GM18519 (cell line): ENCODE measurements around the gene PDXP.
"Not testable (repeated sequence)": the region's sequence is repeated elsewhere in the genome, so short reads cannot be mapped to it uniquely, and the experiment has no call there.

ENCODE experiments used
- ATAC-seq: cut with Tn5 transposase; IDR thresholded peaks from one replicate; pipeline ENCODE4 v1.9.1; 2021; ENCODE audit warnings: mild to moderate bottlenecking, moderate library complexity; ENCODE audit not compliant: unreplicated experiment, low FRiP score

The PDXP gene, protein sequence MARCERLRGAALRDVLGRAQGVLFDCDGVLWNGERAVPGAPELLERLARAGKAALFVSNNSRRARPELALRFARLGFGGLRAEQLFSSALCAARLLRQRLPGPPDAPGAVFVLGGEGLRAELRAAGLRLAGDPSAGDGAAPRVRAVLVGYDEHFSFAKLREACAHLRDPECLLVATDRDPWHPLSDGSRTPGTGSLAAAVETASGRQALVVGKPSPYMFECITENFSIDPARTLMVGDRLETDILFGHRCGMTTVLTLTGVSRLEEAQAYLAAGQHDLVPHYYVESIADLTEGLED

DNA sequence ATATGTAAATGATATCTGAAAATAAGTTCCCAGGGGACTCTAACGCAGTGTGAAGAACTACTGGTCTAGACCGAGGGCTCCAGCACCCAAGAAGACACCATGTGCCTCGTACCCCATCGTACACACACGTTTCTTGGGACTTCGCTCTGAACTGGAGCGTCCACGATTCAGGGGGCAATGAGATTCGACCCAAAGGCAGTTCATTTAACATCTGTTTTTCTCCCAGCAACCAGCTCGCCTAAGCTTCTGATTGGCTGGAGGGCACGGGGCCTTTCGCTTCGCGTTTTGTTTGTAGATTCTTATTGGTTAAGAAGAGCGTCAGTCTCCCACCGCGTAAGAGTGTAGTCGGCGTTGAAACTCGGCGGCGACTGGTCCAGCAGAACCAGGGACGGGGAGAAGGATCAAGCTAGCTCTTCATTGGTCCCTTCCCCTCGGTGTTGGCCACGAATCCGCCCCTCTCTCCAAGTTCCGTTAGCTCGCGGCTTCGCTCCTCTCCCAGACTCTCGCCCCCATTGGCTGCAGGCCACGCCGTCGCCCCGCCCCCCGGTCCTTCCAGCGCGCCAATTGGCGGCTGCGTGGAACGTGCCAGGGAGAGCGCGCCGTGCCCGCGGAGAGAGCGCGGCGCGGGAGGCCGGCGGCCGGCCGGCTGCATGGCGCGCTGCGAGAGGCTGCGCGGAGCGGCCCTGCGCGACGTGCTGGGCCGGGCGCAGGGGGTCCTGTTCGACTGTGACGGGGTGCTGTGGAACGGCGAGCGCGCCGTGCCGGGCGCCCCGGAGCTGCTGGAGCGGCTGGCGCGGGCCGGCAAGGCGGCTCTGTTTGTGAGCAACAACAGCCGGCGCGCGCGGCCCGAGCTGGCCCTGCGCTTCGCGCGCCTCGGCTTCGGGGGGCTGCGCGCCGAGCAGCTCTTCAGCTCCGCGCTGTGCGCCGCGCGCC lies at the start of gene PDXP:
TSS of gene PDXP (plus strand) at position 591 of the 933 bp plus-strand sequence. CDS start at position 651, 60 bp downstream.
- peak; percentile 47 for ATAC-seq

- no peak for ATAC-seq
Observed at GRCh38 chr22:37609240-37610152, 49.0 kb upstream of the PDXP start.

GRCh38 chr22:37610153-37610475 lies 48.4 kb upstream of the PDXP start:
- ATAC-seq, result not testable (repeated sequence)

- ATAC-seq, result no peak
Observed at GRCh38 chr22:37610480-37611129, 47.9 kb upstream of the PDXP start.

DNA sequence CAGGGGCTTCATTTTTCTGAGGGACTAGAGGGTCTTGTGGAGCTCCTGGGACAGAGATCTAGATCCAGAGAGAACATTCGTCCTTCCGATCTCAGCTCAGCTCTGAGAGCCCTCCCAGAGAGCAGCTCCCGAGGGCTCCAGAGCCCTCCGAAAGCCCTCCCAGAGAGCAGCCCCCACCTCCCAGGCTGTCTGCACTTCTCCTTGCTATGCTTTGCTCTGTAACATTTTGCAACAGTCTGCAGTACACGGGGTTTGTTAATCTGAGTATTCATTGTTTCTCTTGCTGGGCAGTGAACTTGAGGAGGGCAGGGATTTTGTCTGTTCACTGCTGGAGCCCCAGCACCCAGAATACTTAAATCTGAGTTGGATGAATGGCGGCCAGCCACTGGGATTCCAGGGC lies 47.3 kb upstream of the PDXP start:
- no peak for ATAC-seq

GRCh38 chr22:37616201-37617083 lies 42.1 kb upstream of the PDXP start:
- ATAC-seq, result no peak

- ATAC-seq, result no peak
Observed at GRCh38 chr22:37617431-37617830, 41.1 kb upstream of the PDXP start.

DNA sequence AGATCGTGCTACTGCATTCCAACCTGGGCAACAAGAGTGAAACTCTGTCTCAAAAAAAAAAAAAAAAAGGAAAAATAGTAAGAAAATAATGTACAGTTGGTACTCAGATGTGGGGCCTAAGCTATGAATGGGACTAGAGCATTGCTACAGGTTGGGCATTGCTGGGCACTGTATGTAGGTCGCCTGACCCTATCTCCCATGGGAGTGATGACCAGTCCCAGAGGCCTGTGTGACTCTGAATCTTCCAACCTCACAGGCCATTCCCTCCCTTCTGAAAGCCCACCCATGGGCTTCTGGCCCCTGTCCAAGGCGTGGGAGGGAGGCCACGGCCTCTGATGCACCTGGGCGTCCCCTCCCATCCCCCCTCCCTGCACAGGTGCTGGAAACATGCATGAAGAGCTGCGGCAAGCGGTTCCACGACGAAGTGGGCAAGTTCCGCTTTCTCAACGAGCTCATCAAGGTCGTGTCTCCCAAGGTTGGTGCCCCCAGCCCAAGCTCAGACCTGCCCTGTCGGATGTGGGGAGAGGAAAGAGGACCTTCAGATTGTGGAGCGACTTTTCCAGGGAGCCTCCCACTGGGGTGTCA lies 40.4 kb upstream of the PDXP start:
- no peak for ATAC-seq

GRCh38 chr22:37618674-37619073 lies 39.8 kb upstream of the PDXP start:
- no peak for ATAC-seq

GRCh38 chr22:37619991-37620390 lies 38.5 kb upstream of the PDXP start:
- no peak for ATAC-seq

DNA sequence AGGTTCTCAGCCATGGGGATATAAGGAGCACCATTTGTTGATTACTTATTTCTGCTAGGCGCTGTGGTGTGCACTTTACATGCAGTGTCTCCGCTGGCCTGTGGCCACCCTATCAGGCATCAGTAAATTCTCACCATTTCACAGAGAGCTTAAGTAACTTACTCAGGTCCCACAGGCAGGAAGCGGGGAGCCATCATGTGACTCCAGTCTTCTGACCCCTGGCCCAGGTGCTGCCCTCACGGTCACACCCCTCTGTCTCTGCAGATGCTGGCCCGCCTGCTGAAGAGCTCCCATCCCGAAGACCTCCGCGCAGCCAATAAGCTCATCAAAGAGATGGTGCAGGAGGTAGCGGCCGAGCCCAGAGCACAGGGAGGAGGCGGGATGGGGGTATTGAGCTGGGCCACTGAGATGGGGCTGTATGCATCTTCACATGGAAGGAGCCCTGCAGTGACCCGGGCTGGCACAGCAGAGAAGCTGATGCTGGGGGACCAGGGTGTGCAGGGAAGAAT lies 37.1 kb upstream of the PDXP start:
- no peak for ATAC-seq

DNA sequence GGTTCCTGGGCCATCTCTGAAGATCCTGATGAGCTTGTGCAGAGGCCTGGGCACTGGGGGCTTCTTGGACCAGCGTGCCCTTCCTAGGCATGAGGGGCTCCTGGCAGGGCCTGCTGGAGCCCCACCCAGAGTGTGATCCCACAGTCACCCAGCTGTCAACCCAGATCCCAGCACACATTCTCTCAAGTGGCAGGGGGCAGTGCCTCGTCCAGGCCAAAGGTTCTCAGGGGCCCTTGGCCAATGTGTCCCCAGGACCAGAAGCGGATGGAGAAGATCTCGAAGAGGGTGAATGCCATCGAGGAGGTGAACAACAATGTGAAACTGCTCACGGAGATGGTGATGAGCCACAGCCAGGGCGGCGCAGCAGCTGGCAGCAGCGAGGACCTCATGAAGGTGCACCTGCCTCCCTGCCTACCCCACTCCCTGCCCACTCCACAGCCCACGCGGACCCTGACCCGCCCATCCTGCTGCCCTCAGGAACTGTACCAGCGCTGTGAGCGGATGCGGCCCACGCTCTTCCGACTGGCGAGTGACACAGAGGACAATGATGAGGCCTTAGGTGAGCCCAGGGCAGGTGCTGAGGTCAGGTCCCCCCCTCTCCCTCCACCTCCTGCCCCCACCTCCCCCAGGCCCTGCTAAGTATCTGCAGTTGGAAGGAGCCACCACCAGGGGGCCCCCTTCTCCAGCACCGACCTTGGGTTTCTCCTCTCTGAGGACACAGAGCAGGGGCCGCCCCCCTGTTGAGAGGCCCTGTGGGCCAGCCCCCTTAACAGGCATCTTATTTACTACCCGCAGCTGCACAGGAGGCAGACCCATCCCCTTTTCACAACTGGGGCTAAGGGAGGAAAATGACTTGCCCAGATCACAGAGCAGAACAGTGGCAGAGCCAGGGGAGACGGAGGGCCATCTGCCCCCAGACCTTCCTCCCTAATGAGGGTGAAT lies 35.2 kb upstream of the PDXP start:
- no peak for ATAC-seq

DNA sequence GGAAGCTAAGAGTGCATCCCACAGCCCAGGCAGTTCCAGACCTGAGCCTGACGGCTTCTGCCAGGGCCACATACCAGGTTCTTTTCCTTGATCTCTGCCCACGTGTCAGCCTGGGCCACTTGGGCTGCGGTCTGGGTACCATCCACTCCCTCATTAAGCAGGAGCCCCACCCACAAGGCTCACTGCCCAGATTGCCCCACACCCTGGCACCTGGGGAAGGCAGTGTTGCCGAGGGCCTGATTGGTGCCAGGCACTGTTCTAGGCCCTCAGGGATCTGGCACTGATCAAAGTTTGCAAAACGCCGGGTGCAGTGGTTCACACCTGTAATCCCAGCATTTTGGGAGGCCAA lies 34.5 kb upstream of the PDXP start:
- no peak for ATAC-seq

DNA sequence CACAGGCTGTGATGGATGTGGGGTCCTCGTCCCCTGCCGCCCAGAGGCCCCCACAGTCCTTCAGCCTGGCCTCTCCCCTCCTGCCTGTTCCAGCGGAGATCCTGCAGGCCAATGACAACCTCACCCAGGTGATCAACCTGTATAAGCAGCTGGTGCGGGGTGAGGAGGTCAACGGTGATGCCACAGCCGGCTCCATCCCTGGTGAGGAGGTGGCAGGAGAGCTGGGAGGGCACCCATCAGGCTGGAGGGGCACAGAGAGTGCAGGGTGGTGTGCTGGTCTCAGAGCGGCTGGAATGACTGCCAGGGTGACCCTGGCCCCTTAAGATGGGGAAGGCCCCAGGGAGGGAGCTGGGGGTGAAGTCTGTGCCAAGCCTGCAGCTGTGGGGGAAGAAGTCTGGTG lies 33.6 kb upstream of the PDXP start:
- no peak for ATAC-seq

DNA sequence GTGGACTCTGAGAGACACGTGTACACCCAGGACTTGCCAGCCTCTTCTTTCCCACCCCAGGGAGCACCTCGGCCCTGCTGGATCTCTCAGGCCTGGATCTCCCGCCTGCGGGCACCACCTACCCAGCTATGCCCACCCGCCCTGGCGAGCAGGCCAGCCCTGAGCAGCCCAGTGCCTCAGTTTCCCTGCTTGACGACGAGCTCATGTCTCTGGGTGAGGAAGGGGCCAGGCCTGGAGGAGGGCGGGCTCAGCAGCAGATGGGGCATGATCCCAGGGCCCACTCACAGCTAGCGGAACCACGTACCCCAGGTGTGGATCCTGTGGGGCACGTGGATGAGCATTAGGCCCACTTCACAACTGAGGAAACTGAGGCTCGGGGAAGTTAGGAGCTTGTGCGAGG lies 32.8 kb upstream of the PDXP start:
- ATAC-seq, result no peak

- ATAC-seq, result no peak
Observed at GRCh38 chr22:37626144-37626543, 32.4 kb upstream of the PDXP start.

GRCh38 chr22:37626556-37627075 lies 31.9 kb upstream of the PDXP start:
- no peak for ATAC-seq

DNA sequence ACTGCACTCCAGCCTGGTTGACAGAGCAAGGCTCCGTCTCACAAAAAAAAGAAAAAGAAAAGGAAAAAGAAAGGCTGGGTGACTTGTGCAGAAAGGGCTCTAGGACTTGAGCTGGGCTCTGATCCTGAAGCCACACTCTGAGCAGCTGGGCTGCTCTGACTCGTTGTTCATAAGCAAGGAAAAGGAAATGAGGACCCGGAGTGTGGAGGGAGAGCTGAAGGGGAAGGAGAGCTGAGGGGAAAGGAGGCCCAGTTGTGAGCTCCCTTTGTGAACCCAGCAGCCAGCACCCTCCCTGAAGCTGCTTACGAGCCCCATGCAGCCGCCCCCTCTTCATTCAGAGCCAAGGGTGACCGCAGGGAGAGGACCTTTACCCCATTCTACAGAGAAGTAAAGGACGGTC lies 31.4 kb upstream of the PDXP start:
- ATAC-seq, result no peak
